ENCODE results near the gene DKC1.

DNA sequence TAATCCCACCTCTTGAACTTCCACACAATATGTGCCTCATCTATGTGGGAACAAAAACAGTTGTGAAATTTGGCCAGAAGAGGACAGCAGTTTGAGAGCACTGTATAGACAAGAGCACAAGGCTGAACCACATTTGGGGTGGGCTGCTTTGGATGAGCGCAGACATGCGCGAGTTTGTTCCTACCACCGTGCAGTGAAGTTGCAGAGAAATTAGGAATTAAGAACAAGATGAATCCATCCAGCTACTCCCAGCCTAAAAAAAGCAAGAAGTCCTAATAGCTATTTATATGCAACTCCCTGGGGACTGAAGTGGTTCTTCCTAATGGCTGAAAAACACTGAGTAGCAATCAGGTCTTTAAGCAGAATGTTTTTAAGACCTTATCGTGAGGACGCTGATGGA, 12.8 kb upstream of the DKC1 start:
- TF ChIP-seq, protein P1, sequence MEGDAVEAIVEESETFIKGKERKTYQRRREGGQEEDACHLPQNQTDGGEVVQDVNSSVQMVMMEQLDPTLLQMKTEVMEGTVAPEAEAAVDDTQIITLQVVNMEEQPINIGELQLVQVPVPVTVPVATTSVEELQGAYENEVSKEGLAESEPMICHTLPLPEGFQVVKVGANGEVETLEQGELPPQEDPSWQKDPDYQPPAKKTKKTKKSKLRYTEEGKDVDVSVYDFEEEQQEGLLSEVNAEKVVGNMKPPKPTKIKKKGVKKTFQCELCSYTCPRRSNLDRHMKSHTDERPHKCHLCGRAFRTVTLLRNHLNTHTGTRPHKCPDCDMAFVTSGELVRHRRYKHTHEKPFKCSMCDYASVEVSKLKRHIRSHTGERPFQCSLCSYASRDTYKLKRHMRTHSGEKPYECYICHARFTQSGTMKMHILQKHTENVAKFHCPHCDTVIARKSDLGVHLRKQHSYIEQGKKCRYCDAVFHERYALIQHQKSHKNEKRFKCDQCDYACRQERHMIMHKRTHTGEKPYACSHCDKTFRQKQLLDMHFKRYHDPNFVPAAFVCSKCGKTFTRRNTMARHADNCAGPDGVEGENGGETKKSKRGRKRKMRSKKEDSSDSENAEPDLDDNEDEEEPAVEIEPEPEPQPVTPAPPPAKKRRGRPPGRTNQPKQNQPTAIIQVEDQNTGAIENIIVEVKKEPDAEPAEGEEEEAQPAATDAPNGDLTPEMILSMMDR (IDR thresholded peaks at IDR 0.05), result no peak
- TF ChIP-seq EP300 (IDR thresholded peaks at IDR 0.05), result no peak

Measured in suprapubic skin (tissue), 3 donors.